ENCODE data around the gene TMEM208. TPM values are rescaled to one million over a fixed set of nuclear protein-coding genes. Genes with fewer than 3 reads are reported as not detected.

The TMEM208 gene
- polyA plus RNA-seq, 1 donor = 35.2 TPM

GRCh38 chr16:67207249-67208091, 19.5 kb upstream of the TMEM208 start:
- DNase-seq = no peak

DNA sequence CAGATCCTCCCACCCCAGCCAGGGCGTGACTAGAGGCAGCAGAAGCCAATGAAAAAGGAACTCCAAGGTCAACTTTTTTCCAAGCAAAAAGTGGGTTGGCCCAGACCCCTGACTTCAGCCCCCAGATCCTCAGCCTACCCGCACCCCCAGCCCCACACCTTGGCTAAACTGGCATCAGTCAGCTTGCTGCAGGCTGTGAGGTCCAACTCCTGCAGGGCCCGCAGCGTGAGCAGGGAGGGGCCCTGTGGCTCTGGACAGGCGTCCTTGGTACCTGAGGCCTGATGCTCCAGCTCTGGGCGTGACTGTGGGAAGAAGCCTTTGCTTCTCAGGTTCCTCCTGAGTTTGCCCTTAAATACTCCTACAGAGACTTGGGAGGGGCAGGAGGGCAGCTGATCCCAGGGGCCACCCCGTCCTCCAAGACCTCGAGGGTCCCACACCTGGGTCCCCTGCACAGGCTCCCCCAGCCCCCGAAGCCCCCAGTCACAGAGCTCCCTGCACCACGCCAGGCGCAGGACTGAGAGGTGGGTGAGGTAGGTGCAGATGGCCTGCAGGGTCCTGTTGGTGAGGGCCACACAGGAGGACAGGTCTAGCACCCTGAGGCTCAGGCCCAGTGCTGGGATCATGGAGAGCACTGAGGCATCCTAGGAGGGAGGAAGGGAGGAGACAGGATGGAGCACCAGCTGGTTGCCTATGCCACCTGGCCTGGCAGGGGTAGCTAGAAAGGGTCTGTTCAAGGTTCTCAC, 18.6 kb upstream of the TMEM208 start:
- no peak for DNase-seq

DNA sequence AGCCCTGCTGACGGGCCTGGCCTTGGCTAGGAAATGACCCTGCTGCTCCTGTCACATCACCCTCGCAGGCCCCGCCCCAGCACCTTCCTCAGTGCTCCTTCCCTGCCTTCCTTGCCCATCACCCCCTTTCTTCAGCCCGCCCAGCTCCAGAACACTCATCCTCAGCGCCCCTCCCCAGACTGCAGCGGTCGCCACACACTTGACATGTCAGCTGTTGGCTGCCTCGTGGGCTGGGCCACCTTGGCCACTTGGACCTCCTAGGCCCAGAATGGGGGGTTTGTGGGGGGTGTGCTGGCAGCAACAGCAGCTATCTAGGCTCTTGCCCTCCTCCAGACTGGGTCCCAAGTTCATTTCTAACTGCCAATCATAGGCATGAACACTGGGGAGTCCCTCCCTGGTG, 17.4 kb upstream of the TMEM208 start:
- DNase-seq = no peak

GRCh38 chr16:67210069-67210937, 16.6 kb upstream of the TMEM208 start:
- no peak for DNase-seq

DNA sequence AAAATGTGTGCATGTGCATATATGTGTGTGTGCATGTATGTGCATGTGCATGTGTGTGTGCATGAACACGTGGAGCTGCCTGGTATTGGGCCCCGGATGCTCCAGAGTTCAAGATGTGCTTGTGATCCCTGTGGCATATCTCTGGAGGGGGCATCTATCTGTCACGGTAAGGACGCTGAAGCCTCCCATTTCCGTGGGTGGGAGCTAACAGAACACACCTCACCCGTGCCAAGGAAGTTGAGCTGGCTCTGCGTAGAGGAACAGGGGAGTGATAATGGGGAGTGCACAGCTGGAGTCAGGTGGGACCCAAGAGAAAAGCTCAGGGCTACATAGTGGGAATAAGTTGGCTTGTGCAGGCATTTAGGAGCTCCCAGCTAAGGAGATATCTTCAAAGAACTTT, 15.3 kb upstream of the TMEM208 start:
- DNase-seq = no peak

GRCh38 chr16:67212766-67213165, 14.2 kb upstream of the TMEM208 start:
- no peak for DNase-seq

GRCh38 chr16:67213197-67214019, 13.5 kb upstream of the TMEM208 start:
- DNase-seq = no peak

DNA sequence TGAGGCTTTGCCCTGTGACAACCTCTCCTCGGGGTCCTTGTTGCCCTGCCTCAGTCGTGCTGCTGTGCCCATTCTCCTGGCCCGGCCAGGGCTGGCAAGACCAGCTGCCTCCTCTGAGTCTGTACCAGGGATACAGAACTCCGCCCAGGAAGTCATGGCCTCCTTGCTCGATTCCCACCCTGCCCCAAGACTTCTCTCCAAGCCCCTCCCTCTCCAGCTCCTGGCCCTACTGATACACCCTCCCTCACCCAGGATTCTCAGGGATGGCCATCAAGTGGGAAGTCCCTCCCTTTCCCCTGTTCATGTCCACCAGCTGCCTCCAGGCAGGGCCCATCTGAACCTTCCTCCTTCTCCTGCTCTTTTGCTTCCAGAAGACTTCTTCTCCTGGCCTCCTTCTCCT, 11.2 kb upstream of the TMEM208 start:
- no peak for DNase-seq

DNA sequence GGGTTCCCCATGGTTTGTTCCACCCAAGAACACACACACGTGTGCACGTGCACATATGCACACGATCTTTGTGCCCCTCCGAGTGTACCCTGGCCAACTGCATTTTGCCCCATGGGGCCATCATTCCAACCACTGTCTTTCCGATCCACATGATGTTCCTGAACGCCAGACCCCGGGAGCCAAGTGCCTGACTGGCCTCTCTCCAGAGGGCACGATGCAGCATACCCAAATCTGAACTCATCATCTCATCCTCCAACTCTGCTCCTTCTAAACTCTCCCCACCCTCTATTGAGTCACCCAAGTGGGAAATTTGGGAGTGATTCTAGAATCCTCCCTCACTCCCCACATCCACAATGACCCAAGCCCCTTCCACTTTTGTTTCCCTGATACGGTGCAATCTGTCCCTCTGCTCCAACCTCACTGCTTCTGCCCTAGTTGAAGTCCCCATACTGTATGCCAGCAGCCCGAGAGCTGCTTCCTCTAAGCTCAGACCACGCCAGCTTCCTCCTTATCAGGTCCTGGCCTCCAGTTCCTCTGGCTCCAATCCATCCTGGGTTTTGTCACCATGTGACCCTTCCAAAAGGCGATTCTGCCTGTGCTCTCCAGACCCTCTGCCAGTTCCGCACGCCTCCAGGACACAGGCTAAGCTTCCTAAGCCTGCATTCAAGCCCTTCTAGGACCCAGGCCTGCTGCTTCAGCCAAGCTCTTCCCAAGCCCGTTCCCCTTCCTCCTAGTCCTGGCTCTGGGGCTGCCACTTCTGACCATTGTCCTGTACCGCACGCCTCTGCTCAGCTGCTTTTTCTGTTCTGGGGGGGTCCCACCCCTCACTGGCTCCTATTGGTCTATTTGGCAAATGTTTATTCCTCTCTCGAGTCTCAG, 10.1 kb upstream of the TMEM208 start:
- DNase-seq = no peak

DNA sequence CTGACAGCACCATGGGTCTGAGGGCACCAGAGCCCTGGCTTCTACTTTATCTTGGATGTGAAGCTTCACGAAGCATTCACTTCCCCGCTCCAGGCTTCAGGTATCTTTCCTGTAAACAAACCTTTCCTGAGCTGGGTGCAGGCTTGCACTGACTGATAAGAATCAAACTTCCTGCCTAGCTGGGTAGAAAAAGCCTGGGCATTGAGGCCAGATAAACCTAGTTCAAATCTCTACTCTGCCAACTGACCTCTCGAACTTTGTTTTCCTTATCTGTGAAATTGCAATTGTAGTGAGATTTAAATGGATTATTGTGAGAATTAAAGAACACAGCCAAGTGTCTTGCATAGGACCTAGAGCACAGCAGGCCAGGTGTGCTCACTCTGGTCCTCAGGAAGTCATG, 2.9 kb upstream of the TMEM208 start:
- DNase-seq = no peak

GRCh38 chr16:67226295-67226803, 581 bp upstream of the TMEM208 start:
- no peak for DNase-seq

GRCh38 chr16:67227567-67227921, 614 bp downstream of the TMEM208 start:
- DNase-seq = no peak

DNA sequence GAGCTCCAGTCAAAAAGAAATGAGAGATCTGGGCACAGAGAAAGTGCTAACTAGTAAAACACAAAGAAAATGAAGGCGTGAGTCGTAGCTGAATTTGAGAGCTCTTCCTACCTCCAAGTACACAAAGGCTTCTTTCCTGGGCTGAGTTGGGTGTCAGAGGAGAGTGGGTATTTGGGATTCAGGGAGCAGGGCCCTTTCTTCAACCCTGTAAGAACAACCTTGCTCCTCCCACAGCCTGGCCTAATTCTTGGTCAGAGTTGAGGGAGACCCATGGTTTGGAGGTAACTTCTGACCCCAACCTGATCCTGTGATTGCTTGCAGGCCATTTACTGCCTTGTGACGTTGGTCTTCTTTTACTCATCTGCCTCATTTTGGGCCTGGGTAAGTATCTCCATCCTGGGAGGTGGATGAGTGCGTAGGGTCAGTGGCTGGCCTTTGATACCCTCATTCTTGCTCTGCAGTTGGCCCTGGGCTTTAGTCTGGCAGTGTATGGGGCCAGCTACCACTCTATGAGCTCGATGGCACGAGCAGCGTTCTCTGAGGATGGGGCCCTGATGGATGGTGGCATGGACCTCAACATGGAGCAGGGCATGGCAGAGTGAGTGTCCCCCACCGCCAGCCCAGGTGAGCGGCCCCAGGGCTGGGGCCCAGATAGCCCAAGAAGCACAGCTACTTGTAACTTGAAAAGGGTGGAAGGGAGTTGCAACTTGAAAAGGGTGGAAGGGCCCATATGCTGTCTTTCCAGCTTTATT, 1.3 kb downstream of the TMEM208 start:
- DNase-seq = no peak

DNA sequence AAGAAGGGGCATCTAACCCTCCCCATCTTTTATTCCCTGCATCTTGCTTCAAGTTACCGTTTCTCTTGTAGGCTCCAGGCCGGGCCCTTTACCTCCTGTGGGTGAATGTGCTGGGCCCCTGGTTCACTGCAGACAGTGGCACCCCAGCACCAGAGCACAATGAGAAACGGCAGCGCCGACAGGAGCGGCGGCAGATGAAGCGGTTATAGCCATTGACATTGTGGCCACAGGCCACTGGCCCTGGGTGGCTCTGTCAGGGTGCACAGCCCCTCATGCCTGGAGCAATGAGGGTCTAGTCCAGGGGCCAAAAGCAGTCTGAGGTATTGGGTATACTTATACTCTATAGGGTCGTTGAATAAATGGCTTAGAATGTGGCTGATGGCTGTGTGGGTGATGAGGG, 2.0 kb downstream of the TMEM208 start:
- no peak for DNase-seq

DNA sequence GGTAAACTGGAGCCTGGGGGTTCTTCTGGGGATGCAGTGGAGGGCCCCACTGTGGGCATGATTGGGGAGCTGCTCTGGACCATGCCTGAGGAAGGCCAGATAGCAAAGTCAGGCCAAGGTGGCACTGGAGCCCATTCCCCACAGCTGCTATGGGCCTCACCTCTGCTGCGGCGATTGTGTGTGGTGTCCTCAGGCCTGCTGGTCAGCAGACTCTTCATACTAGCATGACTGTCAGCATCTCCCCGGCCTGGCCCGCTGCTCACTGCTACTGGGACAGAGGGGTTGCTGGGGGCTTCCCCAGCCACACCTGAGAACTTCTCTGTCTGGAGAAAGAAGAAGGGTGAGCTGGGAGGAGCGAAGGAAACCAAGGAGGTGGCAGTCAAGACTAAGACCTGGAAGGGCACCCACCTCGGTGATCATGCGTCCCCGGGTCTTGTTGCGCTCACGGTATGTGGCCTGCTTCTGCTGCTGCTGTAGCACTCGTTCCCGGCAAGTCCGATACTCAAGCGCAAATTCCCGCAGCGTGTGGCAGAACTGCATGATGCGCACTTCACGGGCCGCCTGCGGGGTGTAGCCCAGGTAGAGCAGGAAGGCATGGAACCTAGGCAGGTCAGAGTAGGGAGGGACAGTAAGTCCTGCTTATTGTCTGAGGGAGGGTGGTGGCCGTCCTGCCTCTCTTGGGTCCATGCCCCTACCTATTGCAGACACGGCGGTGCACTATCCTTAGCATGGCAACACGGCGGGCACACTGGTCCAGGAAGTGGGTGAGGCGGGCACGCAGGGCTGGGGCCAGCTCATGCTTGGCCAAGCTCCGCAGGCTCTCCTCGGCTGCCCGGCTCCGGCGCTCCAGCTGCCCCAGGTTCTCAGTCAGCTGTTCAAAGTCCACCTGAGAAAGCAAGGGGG, 3.2 kb downstream of the TMEM208 start:
- DNase-seq = no peak

DNA sequence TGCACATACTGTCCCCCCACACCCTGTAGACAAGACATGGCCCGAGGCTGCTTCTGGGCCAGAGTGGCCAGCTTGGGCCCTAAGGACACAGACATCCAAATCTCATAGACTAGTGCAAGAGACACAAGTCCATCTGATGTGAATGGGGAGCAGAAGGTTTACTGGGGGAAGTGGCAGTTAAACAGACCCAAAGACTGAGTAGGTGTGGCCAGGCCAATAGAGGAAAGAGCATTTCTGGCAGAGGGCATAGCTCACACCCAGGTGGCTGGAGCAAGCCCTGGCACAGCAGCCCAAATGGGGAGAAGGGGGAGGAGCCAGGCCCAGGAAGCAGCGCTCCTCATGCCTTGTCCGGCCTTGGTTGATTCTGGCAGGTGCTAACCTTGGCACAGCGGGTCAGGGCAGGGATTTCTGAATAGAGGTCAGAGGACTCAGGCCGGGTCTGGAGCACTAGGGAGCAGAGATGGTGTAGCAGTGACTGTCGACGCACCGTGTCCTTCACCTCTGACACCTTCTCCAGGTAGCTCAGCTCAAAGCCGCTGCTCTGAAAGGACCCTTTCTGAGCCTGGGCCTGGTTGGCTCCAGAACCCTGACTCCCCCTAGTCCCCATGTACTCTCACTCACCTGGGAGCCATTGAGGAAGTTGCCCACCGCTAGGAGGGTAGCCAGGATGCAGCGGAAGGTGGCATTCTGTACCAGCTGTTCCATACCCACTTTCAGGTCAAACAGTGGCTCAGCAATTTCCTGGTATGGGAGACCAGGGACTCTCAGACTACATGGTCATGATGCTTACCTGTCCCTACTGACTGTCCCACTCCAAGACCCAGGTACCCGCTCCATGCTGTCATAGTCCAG, 4.1 kb downstream of the TMEM208 start:
- DNase-seq = no peak

GRCh38 chr16:67233596-67233995, 6.7 kb downstream of the TMEM208 start:
- no peak for DNase-seq

DNA sequence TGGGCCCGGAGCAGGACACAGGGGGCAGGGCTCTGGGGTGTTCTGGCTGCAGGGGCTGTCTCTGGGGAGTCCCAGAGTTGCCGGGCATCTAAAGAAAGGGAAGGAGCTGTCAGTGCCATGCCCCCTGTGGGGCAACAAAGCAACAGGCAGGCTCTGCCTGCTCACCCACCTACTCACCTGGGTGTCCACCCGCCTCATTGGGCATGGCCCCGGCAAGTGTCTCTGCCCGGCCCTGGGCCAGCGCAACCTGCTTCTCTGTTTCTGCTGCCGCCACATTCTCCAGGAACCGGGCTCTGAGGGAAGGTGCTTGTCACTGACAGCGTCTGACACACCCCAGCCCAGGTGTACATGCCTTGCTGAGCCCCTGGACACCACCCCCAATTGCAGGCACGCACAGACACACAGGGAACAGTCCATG, 7.3 kb downstream of the TMEM208 start:
- no peak for DNase-seq

Data from left kidney (tissue), 2 donors.